HG02938 (cell line): ENCODE results near the gene CTIF.

Experiments used
- ATAC-seq: cut with Tn5 transposase; IDR thresholded peaks from one replicate; pipeline ENCODE4 v1.9.1; 2021; ENCODE audit warnings: mild to moderate bottlenecking, moderate library complexity; ENCODE audit not compliant: unreplicated experiment

The CTIF gene

GRCh38 chr18:48887905-48888772, 349.3 kb downstream of the CTIF start:
- ATAC-seq = no peak

GRCh38 chr18:48888773-48889080, 349.9 kb downstream of the CTIF start:
- no peak for ATAC-seq

GRCh38 chr18:48889115-48889941, 350.5 kb downstream of the CTIF start:
- no peak for ATAC-seq

GRCh38 chr18:48889981-48890762, 351.3 kb downstream of the CTIF start:
- ATAC-seq = no peak

- ATAC-seq = no peak
Measured at GRCh38 chr18:48891721-48892120, 352.9 kb downstream of the CTIF start.

- ATAC-seq = no peak
Measured at GRCh38 chr18:48892146-48892855, 353.5 kb downstream of the CTIF start.

GRCh38 chr18:48893061-48893607, 354.3 kb downstream of the CTIF start:
- no peak for ATAC-seq

- no peak for ATAC-seq
Measured at GRCh38 chr18:48893608-48894600, 355.1 kb downstream of the CTIF start.

- no peak for ATAC-seq
Measured at GRCh38 chr18:48894799-48895346, 356.0 kb downstream of the CTIF start.

- no peak for ATAC-seq
Measured at GRCh38 chr18:48896326-48896874, 357.6 kb downstream of the CTIF start.

- no peak for ATAC-seq
Measured at GRCh38 chr18:48896875-48897511, 358.2 kb downstream of the CTIF start.

GRCh38 chr18:48897531-48897930, 358.7 kb downstream of the CTIF start:
- ATAC-seq = no peak

GRCh38 chr18:48898521-48898920, 359.7 kb downstream of the CTIF start:
- no peak for ATAC-seq

GRCh38 chr18:48899558-48900174, 360.8 kb downstream of the CTIF start:
- no peak for ATAC-seq

GRCh38 chr18:48900469-48900868, 361.6 kb downstream of the CTIF start:
- no peak for ATAC-seq

- no peak for ATAC-seq
Measured at GRCh38 chr18:48901145-48902022, 362.6 kb downstream of the CTIF start.
